SU-DHL-6 (cell line): ENCODE measurements around the gene TLE6.

ENCODE experiments used
- H2AFZ ChIP-seq: fragments of 200-600 bp; sonication (generic); 2 replicates; pipeline ENCODE4 v1.6.1; 2014; ENCODE audit warnings: low read depth, mild to moderate bottlenecking, moderate library complexity, mixed read lengths, antibody characterized with exemption, low read length; ENCODE audit not compliant: severe bottlenecking
- H3F3A ChIP-seq: fragments of 200-600 bp; shearing (Covaris generic); 2 replicates; pipeline ENCODE4 v1.6.0; 2016; ENCODE audit warnings: antibody characterized with exemption, mild to moderate bottlenecking; ENCODE audit not compliant: insufficient read depth
- H3K27ac ChIP-seq: fragments of 200-600 bp; sonication (generic); 2 replicates; pipeline ENCODE4 v1.5.1; 2016; ENCODE audit warnings: low read depth, mild to moderate bottlenecking, low read length, moderate library complexity, mixed read lengths
- H3K27me3 ChIP-seq: fragments of 200-600 bp; sonication (generic), shearing (Covaris generic); 2 replicates; pipeline ENCODE4 v1.6.0; 2014; ENCODE audit warnings: mild to moderate bottlenecking, low read length
- H3K36me3 ChIP-seq: fragments of 200-600 bp; sonication (generic); 2 replicates; pipeline ENCODE4 v1.6.1; 2014; ENCODE audit warnings: mild to moderate bottlenecking, low read length, mixed read lengths
- H3K4me2 ChIP-seq: fragments of 300-600, 200-600 bp; shearing (Covaris generic), sonication (generic); 2 replicates; pipeline ENCODE4 v1.6.0; 2014; ENCODE audit warnings: low read length, low read depth, mild to moderate bottlenecking; ENCODE audit not compliant: poor library complexity, severe bottlenecking
- H3K4me3 ChIP-seq: fragments of 200-600 bp; sonication (generic); 2 replicates; pipeline ENCODE4 v1.5.1; 2014; ENCODE audit warnings: antibody characterized with exemption, low read length, mild to moderate bottlenecking, mixed read lengths; ENCODE audit not compliant: insufficient read depth, poor library complexity, severe bottlenecking
- H3K79me2 ChIP-seq: fragments of 200-600 bp; sonication (generic); 2 replicates; pipeline ENCODE4 v1.6.1; 2014; ENCODE audit warnings: mild to moderate bottlenecking, low read length, moderate library complexity; ENCODE audit not compliant: insufficient read depth
- H3K9ac ChIP-seq: fragments of 200-600 bp; sonication (generic); 2 replicates; pipeline ENCODE4 v1.7.0; 2014; ENCODE audit warnings: mild to moderate bottlenecking, low read length
- H3K9me2 ChIP-seq: fragments of 200-600 bp; sonication (generic); replicated peaks from 2 replicates; pipeline ENCODE4 v1.6.1; 2014; ENCODE audit warnings: low read length; ENCODE audit not compliant: insufficient read depth
- H3K9me3 ChIP-seq: fragments of 200-600 bp; sonication (generic); 2 replicates; pipeline ENCODE4 v1.6.1; 2014; ENCODE audit warnings: low read length, mixed read lengths; ENCODE audit not compliant: insufficient read depth
- H4K20me1 ChIP-seq: fragments of 200-600 bp; sonication (generic); 2 replicates; pipeline ENCODE4 v1.6.1; 2014; ENCODE audit warnings: low read depth, mild to moderate bottlenecking, antibody characterized with exemption, low read length, moderate library complexity, mixed read lengths
- EZH2phosphoT487 ChIP-seq: fragments of 200-600 bp; sonication (generic), shearing (Covaris generic); conservative IDR thresholded peaks from 2 replicates; pipeline ENCODE4 v1.6.1; 2018; ENCODE audit warnings: mild to moderate bottlenecking, antibody characterized with exemption, low read length, moderate library complexity, mixed read lengths
- TF ChIP-seq, protein P1 (sequence below): fragments of 200-600 bp; sonication (generic); IDR thresholded peaks from one replicate; pipeline ENCODE4 v1.5.1; 2017; ENCODE audit warnings: antibody characterized with exemption, mild to moderate bottlenecking, low read length, moderate library complexity; ENCODE audit not compliant: insufficient read depth, poor library complexity, severe bottlenecking

TLE6 gene

DNA sequence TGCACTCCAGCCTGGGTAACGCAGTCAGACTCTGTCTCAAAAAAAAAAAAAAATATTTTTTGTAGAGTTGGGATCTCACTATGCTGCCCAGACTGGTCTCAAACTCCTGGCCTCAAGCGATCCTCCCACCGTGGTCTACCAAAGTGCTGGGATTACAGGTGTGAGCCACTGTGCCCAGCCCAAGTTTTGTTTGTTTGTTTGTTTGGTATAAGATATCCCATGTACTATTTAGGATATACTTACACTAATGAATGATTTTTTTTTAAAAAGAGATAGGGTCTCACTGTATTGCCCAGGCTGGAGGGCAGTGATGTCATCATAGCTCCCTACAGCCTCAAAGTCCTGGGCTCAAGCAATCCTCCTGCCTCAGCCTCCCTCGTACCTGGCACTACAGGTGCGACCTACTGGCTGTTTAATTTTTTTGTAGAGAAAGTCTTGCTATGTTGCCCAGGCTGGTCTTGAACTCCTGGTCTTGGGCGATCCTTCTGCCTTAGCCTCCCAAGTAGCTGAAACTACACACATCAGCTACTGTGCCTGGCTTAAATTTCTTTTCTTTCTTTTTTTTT, 24.0 kb downstream of the TLE6 start:
- no peak overlapping the region for H3K4me3 ChIP-seq
- TF ChIP-seq, protein P1, sequence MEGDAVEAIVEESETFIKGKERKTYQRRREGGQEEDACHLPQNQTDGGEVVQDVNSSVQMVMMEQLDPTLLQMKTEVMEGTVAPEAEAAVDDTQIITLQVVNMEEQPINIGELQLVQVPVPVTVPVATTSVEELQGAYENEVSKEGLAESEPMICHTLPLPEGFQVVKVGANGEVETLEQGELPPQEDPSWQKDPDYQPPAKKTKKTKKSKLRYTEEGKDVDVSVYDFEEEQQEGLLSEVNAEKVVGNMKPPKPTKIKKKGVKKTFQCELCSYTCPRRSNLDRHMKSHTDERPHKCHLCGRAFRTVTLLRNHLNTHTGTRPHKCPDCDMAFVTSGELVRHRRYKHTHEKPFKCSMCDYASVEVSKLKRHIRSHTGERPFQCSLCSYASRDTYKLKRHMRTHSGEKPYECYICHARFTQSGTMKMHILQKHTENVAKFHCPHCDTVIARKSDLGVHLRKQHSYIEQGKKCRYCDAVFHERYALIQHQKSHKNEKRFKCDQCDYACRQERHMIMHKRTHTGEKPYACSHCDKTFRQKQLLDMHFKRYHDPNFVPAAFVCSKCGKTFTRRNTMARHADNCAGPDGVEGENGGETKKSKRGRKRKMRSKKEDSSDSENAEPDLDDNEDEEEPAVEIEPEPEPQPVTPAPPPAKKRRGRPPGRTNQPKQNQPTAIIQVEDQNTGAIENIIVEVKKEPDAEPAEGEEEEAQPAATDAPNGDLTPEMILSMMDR = no peak
- TF ChIP-seq EZH2phosphoT487 = no peak
- H3K9ac ChIP-seq = no peak overlapping the region
- no peak overlapping the region for H2AFZ ChIP-seq
- H3K4me2 ChIP-seq = no peak overlapping the region
- H3K9me3 ChIP-seq = no peaks in the 10 kb centered on the region
- no peaks in the 10 kb centered on the region for H3K36me3 ChIP-seq
- no peaks in the 10 kb centered on the region for H3K27me3 ChIP-seq
- H3K9me2 ChIP-seq = no peaks in the 10 kb centered on the region
- no peaks in the 10 kb centered on the region for H4K20me1 ChIP-seq
- H3K79me2 ChIP-seq = no peaks in the 10 kb centered on the region
- H3F3A ChIP-seq = no peaks in the 10 kb centered on the region
- no peak overlapping the region for H3K27ac ChIP-seq

DNA sequence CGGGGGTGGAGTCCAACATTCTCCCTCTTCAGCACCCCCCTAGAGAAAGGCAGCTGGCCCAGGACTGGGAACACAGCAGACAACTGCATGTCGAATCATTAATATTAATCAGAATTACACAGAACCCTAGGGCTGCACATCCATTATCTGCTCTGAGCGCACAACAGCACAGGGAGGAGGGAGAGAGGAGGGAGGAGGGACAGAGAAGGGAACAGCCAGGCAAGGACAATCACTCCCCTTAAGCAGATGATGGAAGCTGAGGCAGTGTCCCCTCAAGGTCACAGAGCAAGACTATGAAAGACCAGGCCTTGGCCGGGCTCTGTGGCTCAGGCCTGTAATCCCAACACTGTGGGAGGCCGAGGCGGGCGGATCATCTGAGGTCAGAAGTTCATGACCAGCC, 25.7 kb downstream of the TLE6 start:
- H3K9ac ChIP-seq = no peak overlapping the region
- H3K4me2 ChIP-seq = no peak overlapping the region
- H3K36me3 ChIP-seq = no peaks in the 10 kb centered on the region
- TF ChIP-seq, protein P1 = no peak
- TF ChIP-seq EZH2phosphoT487 = no peak
- no peaks in the 10 kb centered on the region for H3K27me3 ChIP-seq
- H3K79me2 ChIP-seq = no peaks in the 10 kb centered on the region
- no peak overlapping the region for H2AFZ ChIP-seq
- no peaks in the 10 kb centered on the region for H3F3A ChIP-seq
- H3K27ac ChIP-seq = no peak overlapping the region
- no peak overlapping the region for H3K4me3 ChIP-seq
- H3K9me2 ChIP-seq = no peaks in the 10 kb centered on the region
- no peaks in the 10 kb centered on the region for H4K20me1 ChIP-seq
- no peaks in the 10 kb centered on the region for H3K9me3 ChIP-seq

DNA sequence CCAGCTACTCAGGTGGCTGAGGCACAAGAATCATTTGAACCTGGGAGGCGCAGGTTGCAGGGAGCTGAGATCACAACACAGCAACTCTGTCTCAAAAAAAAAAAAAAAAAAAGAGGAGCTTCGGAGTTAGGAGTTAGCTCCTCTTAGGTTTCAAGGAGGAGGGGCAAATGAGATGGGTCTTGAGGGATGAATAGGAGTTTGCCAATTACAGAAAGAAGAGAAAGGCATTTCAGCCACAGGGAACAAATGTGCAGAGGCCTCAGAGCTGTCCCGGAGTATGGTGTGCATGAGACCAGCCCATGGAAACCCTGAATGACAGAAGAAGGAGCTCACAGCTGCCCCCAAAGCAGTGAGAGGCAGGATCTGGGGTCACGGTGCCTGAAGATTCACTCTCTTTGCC, 27.2 kb downstream of the TLE6 start:
- TF ChIP-seq, protein P1 = no peak
- no peak for TF ChIP-seq EZH2phosphoT487
- no peak overlapping the region for H2AFZ ChIP-seq
- no peaks in the 10 kb centered on the region for H4K20me1 ChIP-seq
- no peaks in the 10 kb centered on the region for H3K36me3 ChIP-seq
- H3K9me2 ChIP-seq = no peaks in the 10 kb centered on the region
- no peaks in the 10 kb centered on the region for H3K9me3 ChIP-seq
- H3K79me2 ChIP-seq = no peaks in the 10 kb centered on the region
- H3K27me3 ChIP-seq = no peaks in the 10 kb centered on the region
- no peak overlapping the region for H3K4me2 ChIP-seq
- no peak overlapping the region for H3K4me3 ChIP-seq
- no peaks in the 10 kb centered on the region for H3F3A ChIP-seq
- H3K27ac ChIP-seq = no peak overlapping the region
- H3K9ac ChIP-seq = no peak overlapping the region
